ENCODE data around the gene ST8SIA1.

Gene ST8SIA1

DNA sequence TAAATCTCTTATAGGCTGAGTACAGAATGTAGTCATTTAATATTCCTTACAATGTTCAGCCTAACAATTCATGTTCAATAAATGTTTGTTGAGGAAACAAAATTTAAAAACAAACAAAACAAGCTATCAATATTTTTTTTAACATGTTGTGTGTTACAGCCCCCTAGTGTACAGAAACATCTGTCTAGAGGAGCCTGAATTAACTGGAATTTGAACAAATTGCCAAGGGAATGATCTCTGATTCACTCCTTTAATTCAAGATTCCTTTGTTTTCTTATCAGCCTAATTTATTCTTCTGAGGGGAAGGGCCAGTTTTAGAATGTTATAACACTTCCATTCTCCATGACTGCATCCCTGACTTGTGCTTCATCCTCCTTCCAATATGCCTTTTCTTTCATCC lies 161.3 kb downstream of the ST8SIA1 start:
- no peak overlapping the region for H3K4me3 ChIP-seq (ENCODE audit: low read length)
- no peak overlapping the region for H3K27ac ChIP-seq (ENCODE audit: low read depth, low read length)
- H3K9me3 ChIP-seq (ENCODE audit: control insufficient read depth, insufficient read depth, low read length): no peaks in the 10 kb centered on the region
- no peaks in the 10 kb centered on the region for H3F3A ChIP-seq (ENCODE audit: control insufficient read depth, insufficient read depth)
- H3K36me3 ChIP-seq (ENCODE audit: control insufficient read depth, low read length): no peaks in the 10 kb centered on the region
- no peaks in the 10 kb centered on the region for H4K20me1 ChIP-seq (ENCODE audit: control insufficient read depth, insufficient read depth, low read depth, low read length)
- TF ChIP-seq EZH2phosphoT487 (IDR thresholded peaks at IDR 0.05; ENCODE audit: borderline replicate concordance, low read length): no peak
- TF ChIP-seq, protein P1, sequence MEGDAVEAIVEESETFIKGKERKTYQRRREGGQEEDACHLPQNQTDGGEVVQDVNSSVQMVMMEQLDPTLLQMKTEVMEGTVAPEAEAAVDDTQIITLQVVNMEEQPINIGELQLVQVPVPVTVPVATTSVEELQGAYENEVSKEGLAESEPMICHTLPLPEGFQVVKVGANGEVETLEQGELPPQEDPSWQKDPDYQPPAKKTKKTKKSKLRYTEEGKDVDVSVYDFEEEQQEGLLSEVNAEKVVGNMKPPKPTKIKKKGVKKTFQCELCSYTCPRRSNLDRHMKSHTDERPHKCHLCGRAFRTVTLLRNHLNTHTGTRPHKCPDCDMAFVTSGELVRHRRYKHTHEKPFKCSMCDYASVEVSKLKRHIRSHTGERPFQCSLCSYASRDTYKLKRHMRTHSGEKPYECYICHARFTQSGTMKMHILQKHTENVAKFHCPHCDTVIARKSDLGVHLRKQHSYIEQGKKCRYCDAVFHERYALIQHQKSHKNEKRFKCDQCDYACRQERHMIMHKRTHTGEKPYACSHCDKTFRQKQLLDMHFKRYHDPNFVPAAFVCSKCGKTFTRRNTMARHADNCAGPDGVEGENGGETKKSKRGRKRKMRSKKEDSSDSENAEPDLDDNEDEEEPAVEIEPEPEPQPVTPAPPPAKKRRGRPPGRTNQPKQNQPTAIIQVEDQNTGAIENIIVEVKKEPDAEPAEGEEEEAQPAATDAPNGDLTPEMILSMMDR (IDR thresholded peaks at IDR 0.05; ENCODE audit: low read depth, low read length, poor library complexity, severe bottlenecking): no peak
- no peak overlapping the region for H3K4me2 ChIP-seq (ENCODE audit: low read length)
- no peaks in the 10 kb centered on the region for H3K27me3 ChIP-seq (ENCODE audit: control insufficient read depth, low read length)
- H3K4me1 ChIP-seq (ENCODE audit: control insufficient read depth, low read length): no peaks in the 10 kb centered on the region
- no peaks in the 10 kb centered on the region for H3K79me2 ChIP-seq (ENCODE audit: control insufficient read depth, low read length)
- no peaks in the 10 kb centered on the region for H3K9me2 ChIP-seq (replicated peaks; ENCODE audit: control insufficient read depth, low read length)

DNA sequence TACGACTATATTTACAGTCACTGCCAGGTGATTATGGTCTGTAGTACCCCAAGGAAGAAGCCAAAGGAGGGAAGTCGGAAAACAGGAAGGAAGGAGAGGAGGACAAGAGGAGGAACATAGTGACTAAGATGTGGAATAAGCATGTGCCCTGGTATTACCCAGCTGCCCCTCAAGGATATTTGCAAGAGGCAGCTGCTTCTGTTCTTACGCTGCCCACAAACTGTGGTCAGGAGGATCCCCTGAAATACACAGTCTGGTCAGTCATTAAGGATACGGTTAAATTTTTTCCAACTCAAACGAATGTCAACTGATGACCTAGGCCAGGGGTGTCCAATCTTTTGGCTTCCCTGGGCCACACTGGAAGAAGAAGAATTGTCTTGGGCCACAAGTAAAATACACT lies 162.0 kb downstream of the ST8SIA1 start:
- Histone ChIP-seq H3K4me2 (ENCODE audit: low read length) (no peak overlapping the region), H3K9me3 (ENCODE audit: control insufficient read depth, insufficient read depth, low read length) (no peaks in the 10 kb centered on the region), H3K27me3 (ENCODE audit: control insufficient read depth, low read length) (no peaks in the 10 kb centered on the region), H3K4me1 (ENCODE audit: control insufficient read depth, low read length) (no peaks in the 10 kb centered on the region), H4K20me1 (ENCODE audit: control insufficient read depth, insufficient read depth, low read depth, low read length) (no peaks in the 10 kb centered on the region), H3K27ac (ENCODE audit: low read depth, low read length) (no peak overlapping the region), H3K36me3 (ENCODE audit: control insufficient read depth, low read length) (no peaks in the 10 kb centered on the region), H3K79me2 (ENCODE audit: control insufficient read depth, low read length) (no peaks in the 10 kb centered on the region), H3K4me3 (ENCODE audit: low read length) (no peak overlapping the region), H3F3A (ENCODE audit: control insufficient read depth, insufficient read depth) (no peaks in the 10 kb centered on the region), H3K9me2 (replicated peaks; ENCODE audit: control insufficient read depth, low read length) (no peaks in the 10 kb centered on the region)
- no peak for TF ChIP-seq EZH2phosphoT487 (IDR thresholded peaks at IDR 0.05; ENCODE audit: borderline replicate concordance, low read length)
- TF ChIP-seq, protein P1 (IDR thresholded peaks at IDR 0.05; ENCODE audit: low read depth, low read length, poor library complexity, severe bottlenecking): no peak

DNA sequence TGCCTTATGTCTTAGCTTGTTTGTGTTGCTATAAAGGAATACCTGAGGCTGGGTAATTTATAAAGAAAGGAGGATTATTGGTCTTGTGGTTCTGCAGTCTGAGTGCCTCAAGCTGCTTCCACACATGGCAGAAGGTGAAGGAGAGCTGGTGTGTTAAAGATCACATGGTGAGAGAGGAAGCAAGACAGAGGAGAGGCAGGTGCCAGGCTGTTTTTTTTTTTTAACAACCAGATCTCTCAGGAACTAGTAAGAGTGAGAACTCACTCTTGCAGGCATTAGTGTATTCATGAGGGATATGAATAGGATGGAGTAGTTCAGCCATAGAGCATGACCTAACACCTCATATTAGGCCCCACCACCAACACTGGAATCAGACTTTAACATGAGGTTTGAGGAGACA lies 165.1 kb downstream of the ST8SIA1 start:
- no peak overlapping the region for H3K4me3 ChIP-seq (ENCODE audit: low read length)
- no peak overlapping the region for H3K4me2 ChIP-seq (ENCODE audit: low read length)
- H3K9me2 ChIP-seq (replicated peaks; ENCODE audit: control insufficient read depth, low read length): no peaks in the 10 kb centered on the region
- H3K27me3 ChIP-seq (ENCODE audit: control insufficient read depth, low read length): no peaks in the 10 kb centered on the region
- no peaks in the 10 kb centered on the region for H3F3A ChIP-seq (ENCODE audit: control insufficient read depth, insufficient read depth)
- no peaks in the 10 kb centered on the region for H3K79me2 ChIP-seq (ENCODE audit: control insufficient read depth, low read length)
- TF ChIP-seq EZH2phosphoT487 (IDR thresholded peaks at IDR 0.05; ENCODE audit: borderline replicate concordance, low read length): no peak
- TF ChIP-seq, protein P1 (IDR thresholded peaks at IDR 0.05; ENCODE audit: low read depth, low read length, poor library complexity, severe bottlenecking): no peak
- no peaks in the 10 kb centered on the region for H3K9me3 ChIP-seq (ENCODE audit: control insufficient read depth, insufficient read depth, low read length)
- no peaks in the 10 kb centered on the region for H3K36me3 ChIP-seq (ENCODE audit: control insufficient read depth, low read length)
- no peak overlapping the region for H3K27ac ChIP-seq (ENCODE audit: low read depth, low read length)
- H3K4me1 ChIP-seq (ENCODE audit: control insufficient read depth, low read length): peaks cover under 1% of the 10 kb centered on the region; the same call in 1 of the 2 replicates
- no peaks in the 10 kb centered on the region for H4K20me1 ChIP-seq (ENCODE audit: control insufficient read depth, insufficient read depth, low read depth, low read length)
